DOHH2 (cell line): ENCODE measurements around the gene CSNK2A2.

Source experiments
- H3F3A ChIP-seq: fragments of 200-600 bp; sonication (generic), shearing (Covaris generic); 2 replicates; pipeline ENCODE4 v1.6.0; 2016; ENCODE audit warnings: antibody characterized with exemption, mild to moderate bottlenecking; ENCODE audit not compliant: control insufficient read depth, insufficient read depth
- H3K27ac ChIP-seq: fragments of 200-600 bp; sonication (generic); 2 replicates; pipeline ENCODE4 v1.5.1; 2014; ENCODE audit warnings: low read depth, mild to moderate bottlenecking, low read length, moderate library complexity
- H3K27me3 ChIP-seq: fragments of 200-600 bp; sonication (generic); 2 replicates; pipeline ENCODE4 v1.6.1; 2014; ENCODE audit warnings: mild to moderate bottlenecking, low read length, mixed read lengths; ENCODE audit not compliant: control insufficient read depth
- H3K36me3 ChIP-seq: fragments of 200-600 bp; sonication (generic); 2 replicates; pipeline ENCODE4 v1.6.1; 2014; ENCODE audit warnings: mild to moderate bottlenecking, low read length, moderate library complexity, mixed read lengths; ENCODE audit not compliant: control insufficient read depth
- H3K4me1 ChIP-seq: fragments of 200-600 bp; sonication (generic); 2 replicates; pipeline ENCODE4 v1.6.1; 2014; ENCODE audit warnings: mild to moderate bottlenecking, low read length, mixed read lengths; ENCODE audit not compliant: control insufficient read depth
- H3K4me2 ChIP-seq: fragments of 200-600 bp; sonication (generic); 2 replicates; pipeline ENCODE4 v1.6.0; 2014; ENCODE audit warnings: mild to moderate bottlenecking, low read length, moderate library complexity
- H3K4me3 ChIP-seq: fragments of 200-600 bp; sonication (generic); 2 replicates; pipeline ENCODE4 v1.5.1; 2014; ENCODE audit warnings: mild to moderate bottlenecking, low read length, mixed read lengths
- H3K79me2 ChIP-seq: fragments of 200-600 bp; sonication (generic); 2 replicates; pipeline ENCODE4 v1.6.1; 2014; ENCODE audit warnings: mild to moderate bottlenecking, low read length, mixed read lengths; ENCODE audit not compliant: control insufficient read depth
- H3K9me2 ChIP-seq: fragments of 200-600 bp; sonication (generic); replicated peaks from 2 replicates; pipeline ENCODE4 v1.6.1; 2014; ENCODE audit warnings: mild to moderate bottlenecking, low read length, mixed read lengths; ENCODE audit not compliant: control insufficient read depth
- H3K9me3 ChIP-seq: fragments of 200-600 bp; sonication (generic); 2 replicates; pipeline ENCODE4 v1.6.1; 2014; ENCODE audit warnings: antibody characterized with exemption, low read length, mixed read lengths; ENCODE audit not compliant: control insufficient read depth, insufficient read depth
- H4K20me1 ChIP-seq: fragments of 200-600 bp; sonication (generic); 2 replicates; pipeline ENCODE4 v1.6.0; 2014; ENCODE audit warnings: low read depth, mild to moderate bottlenecking, antibody characterized with exemption, low read length, moderate library complexity; ENCODE audit not compliant: control insufficient read depth, insufficient read depth
- CTCF ChIP-seq: fragments of 200-600 bp; sonication (generic); IDR thresholded peaks from one replicate; pipeline ENCODE4 v1.5.1; 2014; ENCODE audit warnings: antibody characterized with exemption, mild to moderate bottlenecking, low read depth, low read length; ENCODE audit not compliant: poor library complexity, severe bottlenecking
- EZH2phosphoT487 ChIP-seq: fragments of 200-600 bp; sonication (generic); IDR thresholded peaks from 2 replicates; pipeline ENCODE4 v1.6.1; 2017; ENCODE audit warnings: borderline replicate concordance, mild to moderate bottlenecking, antibody characterized with exemption, low read length, moderate library complexity, mixed read lengths

Gene CSNK2A2

GRCh38 chr16:58195344-58195743 is 2.6 kb downstream of the CSNK2A2 start:
- no peak for TF ChIP-seq CTCF
- Histone ChIP-seq H3K9me3 (no peaks in the 10 kb centered on the region), H3K36me3 (peaks cover 65% of the 10 kb centered on the region), H3K9me2 (no peaks in the 10 kb centered on the region), H4K20me1 (peaks cover 16% of the 10 kb centered on the region; the same call in 1 of the 2 replicates), H3K4me3 (no peak overlapping the region), H3K4me1 (peaks cover 21% of the 10 kb centered on the region), H3K27me3 (peaks cover 4% of the 10 kb centered on the region; the same call in 1 of the 2 replicates), H3K79me2 (peaks cover 69% of the 10 kb centered on the region), H3K27ac (no peak overlapping the region), H3K4me2 (no peak overlapping the region), H3F3A (no peaks in the 10 kb centered on the region)

- peaks cover 71% of the 10 kb centered on the region for H3K36me3 ChIP-seq
- no peak for TF ChIP-seq CTCF
- TF ChIP-seq EZH2phosphoT487 = no peak
- no peaks in the 10 kb centered on the region for H3K9me3 ChIP-seq
- H3K27ac ChIP-seq = no peak overlapping the region
- no peaks in the 10 kb centered on the region for H3K27me3 ChIP-seq
- peaks cover 21% of the 10 kb centered on the region for H3K4me1 ChIP-seq
- H3K79me2 ChIP-seq = peaks cover 74% of the 10 kb centered on the region
- H3F3A ChIP-seq = no peaks in the 10 kb centered on the region
- peaks cover 16% of the 10 kb centered on the region; the same call in 1 of the 2 replicates for H4K20me1 ChIP-seq
- no peak overlapping the region for H3K4me2 ChIP-seq
- no peak overlapping the region for H3K4me3 ChIP-seq
- no peaks in the 10 kb centered on the region for H3K9me2 ChIP-seq
Measured at GRCh38 chr16:58194790-58195189, 3.1 kb downstream of the CSNK2A2 start.

- Histone ChIP-seq H3K4me3 (no peak overlapping the region), H3K27me3 (no peaks in the 10 kb centered on the region), H4K20me1 (no peaks in the 10 kb centered on the region), H3F3A (no peaks in the 10 kb centered on the region), H3K9me2 (no peaks in the 10 kb centered on the region), H3K79me2 (peaks cover 46% of the 10 kb centered on the region), H3K36me3 (peaks cover 95% of the 10 kb centered on the region), H3K4me2 (no peak overlapping the region), H3K27ac (no peak overlapping the region), H3K9me3 (no peaks in the 10 kb centered on the region), H3K4me1 (no peaks in the 10 kb centered on the region)
- TF ChIP-seq EZH2phosphoT487 (no peak), CTCF (no peak)
Measured at GRCh38 chr16:58187665-58188421, 10.1 kb downstream of the CSNK2A2 start.
